ENCODE measurements around the gene P2RX7. TPM values are rescaled to one million over a fixed set of nuclear protein-coding genes. Genes with fewer than 3 reads are reported as not detected.

The P2RX7 gene
- polyA plus RNA-seq, 2 of the 4 experiments (the other 2 are of a cell fraction), result 0.03 TPM; not detected in 1

DNA sequence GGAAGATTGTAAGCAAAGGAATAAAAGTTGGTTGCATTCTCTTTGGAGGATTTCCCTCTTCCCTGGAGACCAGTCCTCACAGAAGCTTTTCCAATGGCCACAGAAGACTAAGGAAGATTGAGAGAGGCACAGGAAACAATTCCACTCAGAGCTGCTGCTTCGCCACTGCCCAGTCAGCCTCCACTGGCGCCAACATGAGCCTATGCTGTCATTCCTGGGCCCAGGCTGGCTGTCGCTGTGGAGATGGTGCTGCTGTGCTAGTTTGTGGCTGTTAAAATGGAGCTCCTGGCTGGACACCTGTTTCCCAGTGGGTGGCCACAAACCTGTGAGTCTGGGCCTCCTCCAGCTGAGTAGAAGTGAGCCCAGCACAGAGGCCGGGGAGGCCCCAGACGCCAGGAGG is 6.6 kb downstream of the P2RX7 start (continued):
- TF ChIP-seq, protein P1, sequence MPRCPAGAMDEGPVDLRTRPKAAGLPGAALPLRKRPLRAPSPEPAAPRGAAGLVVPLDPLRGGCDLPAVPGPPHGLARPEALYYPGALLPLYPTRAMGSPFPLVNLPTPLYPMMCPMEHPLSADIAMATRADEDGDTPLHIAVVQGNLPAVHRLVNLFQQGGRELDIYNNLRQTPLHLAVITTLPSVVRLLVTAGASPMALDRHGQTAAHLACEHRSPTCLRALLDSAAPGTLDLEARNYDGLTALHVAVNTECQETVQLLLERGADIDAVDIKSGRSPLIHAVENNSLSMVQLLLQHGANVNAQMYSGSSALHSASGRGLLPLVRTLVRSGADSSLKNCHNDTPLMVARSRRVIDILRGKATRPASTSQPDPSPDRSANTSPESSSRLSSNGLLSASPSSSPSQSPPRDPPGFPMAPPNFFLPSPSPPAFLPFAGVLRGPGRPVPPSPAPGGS (IDR thresholded peaks at IDR 0.05), result no peak
- TF ChIP-seq EHMT2 (IDR thresholded peaks at IDR 0.05; ENCODE audit: low read depth), result no peak

DNA sequence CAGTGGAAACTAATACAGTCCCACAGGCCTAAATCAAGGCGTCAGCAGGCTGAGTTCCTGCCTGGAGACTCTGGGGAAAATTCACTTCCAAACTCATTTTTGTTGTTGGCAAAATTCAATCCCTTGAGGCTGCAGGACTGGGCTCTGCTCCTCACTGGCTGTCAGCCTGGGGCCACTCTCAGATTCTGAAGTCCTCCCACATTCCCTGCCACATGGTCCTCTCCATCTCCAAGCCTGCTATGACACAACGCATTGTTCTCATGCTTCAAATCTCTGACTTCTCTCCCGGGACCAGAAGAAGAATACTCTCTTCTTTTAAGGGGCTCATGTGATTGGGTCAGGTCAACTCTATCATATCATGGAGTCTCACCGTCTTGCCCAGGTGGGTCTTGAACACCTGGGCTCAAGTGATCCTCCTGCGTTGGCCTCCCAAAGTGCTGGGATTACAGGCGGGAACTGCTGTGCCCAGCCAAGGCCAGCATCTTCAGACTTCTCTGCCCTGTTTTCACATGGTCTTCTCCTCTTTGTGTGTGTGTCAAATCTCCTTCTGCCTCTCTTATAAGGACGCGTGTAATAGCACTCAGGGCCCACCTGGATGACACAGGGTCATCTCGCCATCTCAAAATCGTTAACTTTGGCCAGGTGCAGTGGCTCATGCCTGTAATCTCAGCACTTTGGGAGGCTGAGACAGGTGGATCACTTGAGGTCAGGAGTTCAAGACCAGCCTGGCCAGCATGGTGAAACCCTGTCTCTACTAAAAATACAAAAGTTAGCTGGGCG is 9.7 kb downstream of the P2RX7 start:
- POLR2A ChIA-PET, result no interaction called here
- Histone ChIP-seq H3K4me1 (peaks cover 8% of the 10 kb centered on the region; the same call in 2 of the 3 replicates), H3K27ac (no peak overlapping the region), H3K4me3 (no peak overlapping the region), H3K9me3 (0 out of 3 replicates have a peak, but pooled peaks cover 4% of the 10 kb centered on the region), H3K4me2 (no peak overlapping the region)
- 80% methylated on average over 11 of the region's 11 CpGs for WGBS (ENCODE audit: missing lambda C conversion rate)
- no peak for DNase-seq (ENCODE audit: low read depth in 1 of 2, low spot score in 1 of 2)
- no peak for FAIRE-seq
- ATAC-seq, result no peak
- TF ChIP-seq SMC3 (IDR thresholded peaks at IDR 0.05) (no peak), JUNB (IDR thresholded peaks at IDR 0.05) (no peak), HEYL (CRISPR knock-in tag; IDR thresholded peaks at IDR 0.05) (no peak), RARB (CRISPR knock-in tag; IDR thresholded peaks at IDR 0.05) (no peak), HOXB5 (CRISPR knock-in tag; IDR thresholded peaks at IDR 0.05) (no peak), CBX2 (IDR thresholded peaks at IDR 0.05; ENCODE audit: borderline replicate concordance, low read depth) (no peak), FOSL2 (IDR thresholded peaks at IDR 0.05) (no peak), FOSL2 (CRISPR knock-in tag; IDR thresholded peaks at IDR 0.05) (no peak)
- CTCF ChIA-PET, result interaction anchor here (1.3 kb wide), 1 partner anchor 12 kb away, joined by 3 read pairs; no protein-coding TSS in a partner anchor

DNA sequence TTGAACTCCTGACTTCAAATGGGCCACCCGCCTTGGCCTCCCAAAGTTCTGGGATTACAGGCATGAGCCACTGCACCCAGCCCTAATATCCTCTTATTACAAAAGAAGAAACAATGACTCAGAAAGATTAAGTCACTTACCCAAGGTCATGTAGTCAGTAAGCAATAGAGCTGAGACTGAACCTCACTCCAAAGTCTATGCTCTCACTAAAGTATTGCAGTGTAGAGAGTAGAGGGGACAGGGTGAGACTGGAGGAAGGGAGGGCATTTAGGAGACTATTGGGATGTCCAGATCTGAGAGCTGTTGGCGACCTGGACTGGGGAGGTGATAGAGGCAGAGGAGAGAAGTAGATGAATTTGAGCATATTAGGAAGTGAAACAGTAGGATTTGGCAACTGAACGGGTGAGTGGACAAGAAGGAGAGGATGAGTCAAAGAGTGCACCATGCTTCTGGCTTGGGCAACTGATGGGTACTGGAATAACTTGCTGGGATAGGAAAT is 11.8 kb downstream of the P2RX7 start:
- ChIA-PET CTCF (no interaction called here), POLR2A (interaction anchor here (0.6 kb wide), 1 partner anchor 32 kb away, joined by 5 read pairs; no protein-coding TSS in a partner anchor)
- Histone ChIP-seq H3K27ac (peak overlapping the region in 1 of 2 experiments; percentile 53; a peak in 1 of 6 replicates), H3K4me3 (no peak overlapping the region), H3K4me1 (peaks cover 8% of the 10 kb centered on the region; the same call in 2 of the 3 replicates), H3K4me2 (peak overlapping the region; percentile 29; the same call in 1 of the 3 replicates), H3K9me3 (0 out of 3 replicates have a peak, but pooled peaks cover 4% of the 10 kb centered on the region)
- ATAC-seq (peak; percentile 62 to 81), FAIRE-seq (no peak), DNase-seq (ENCODE audit: low read depth in 1 of 2, low spot score in 1 of 2) (peak in 1 of 2 experiments; percentile 29)
- 0 out of 2 replicates have a peak, but pooled peaks have one; percentile 18 for TF ChIP-seq JUNB (IDR thresholded peaks at IDR 0.05)
- TF ChIP-seq HOXB13 (CRISPR knock-in tag; IDR thresholded peaks at IDR 0.05; ENCODE audit: low read depth), result no peak
- no peak for TF ChIP-seq RCOR1 (IDR thresholded peaks at IDR 0.05; ENCODE audit: low read depth, low read length)
- no peak for TF ChIP-seq ZFP36 (IDR thresholded peaks at IDR 0.05; ENCODE audit: borderline replicate concordance, partially characterized antibody)
- TF ChIP-seq NPAS2 (CRISPR knock-in tag; IDR thresholded peaks at IDR 0.05; ENCODE audit: borderline replicate concordance), result no peak
- no peak for TF ChIP-seq KDM5A (IDR thresholded peaks at IDR 0.05)
- no peak for TF ChIP-seq GATA3 (IDR thresholded peaks at IDR 0.05; ENCODE audit: borderline replicate concordance)
- no peak for TF ChIP-seq CBX8 (IDR thresholded peaks at IDR 0.05)
- TF ChIP-seq CEBPB (IDR thresholded peaks at IDR 0.05), result no peak
- TF ChIP-seq HOXA7 (CRISPR knock-in tag; IDR thresholded peaks at IDR 0.05), result no peak
- TF ChIP-seq HEYL (CRISPR knock-in tag; IDR thresholded peaks at IDR 0.05), result no peak
- TF ChIP-seq, protein P1 (IDR thresholded peaks at IDR 0.05), result no peak
- no peak for TF ChIP-seq FOSL2 (IDR thresholded peaks at IDR 0.05)
- 0 out of 2 replicates have a peak, but pooled peaks have one; percentile 28 for TF ChIP-seq FOSL2 (CRISPR knock-in tag; IDR thresholded peaks at IDR 0.05)
- TF ChIP-seq CHD2 (IDR thresholded peaks at IDR 0.05; ENCODE audit: low read length, partially characterized antibody), result no peak
- 39% methylated on average over 3 of the region's 3 CpGs for WGBS (ENCODE audit: missing lambda C conversion rate)
